GM19035 (cell line): Measurements from ENCODE around the gene ZNF768.
"Not testable (repeated sequence)": the region's sequence is repeated elsewhere in the genome, so short reads cannot be mapped to it uniquely, and the experiment has no call there.

ENCODE experiments used
- ATAC-seq: cut with Tn5 transposase; IDR thresholded peaks from one replicate; pipeline ENCODE4 v1.9.1; 2021; ENCODE audit not compliant: unreplicated experiment

ZNF768 gene

DNA sequence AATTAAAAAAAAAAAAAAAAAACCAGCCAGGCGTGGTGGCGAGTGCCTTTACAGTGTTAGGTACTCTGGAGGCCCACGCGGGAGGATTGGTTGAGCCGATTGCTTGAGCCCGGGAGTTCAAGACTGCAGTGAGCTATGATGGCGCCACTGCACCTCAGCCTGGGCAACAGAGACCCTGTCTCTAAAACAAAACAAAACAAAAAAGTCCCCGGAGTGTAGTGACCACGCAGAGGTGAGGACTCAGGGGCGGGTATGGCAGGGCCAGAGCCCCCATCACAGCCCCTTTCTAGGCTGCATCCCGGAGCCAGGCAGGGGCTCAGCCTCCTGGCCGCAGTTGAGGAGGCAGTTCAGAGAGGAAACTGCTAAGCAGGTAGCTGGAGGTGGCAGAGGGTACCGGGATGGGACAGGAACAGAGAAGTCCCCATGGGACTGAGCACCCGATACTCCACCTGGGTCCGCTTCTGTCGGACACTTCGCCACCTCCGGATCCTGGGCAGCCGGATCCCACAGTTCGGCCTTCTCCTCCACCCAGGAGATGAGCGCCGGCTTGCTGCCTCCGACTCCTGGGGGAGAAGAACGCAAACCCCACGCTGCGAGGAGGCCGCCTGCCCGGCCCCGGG is 7.5 kb upstream of the ZNF768 start:
- peak; percentile 20 for ATAC-seq

DNA sequence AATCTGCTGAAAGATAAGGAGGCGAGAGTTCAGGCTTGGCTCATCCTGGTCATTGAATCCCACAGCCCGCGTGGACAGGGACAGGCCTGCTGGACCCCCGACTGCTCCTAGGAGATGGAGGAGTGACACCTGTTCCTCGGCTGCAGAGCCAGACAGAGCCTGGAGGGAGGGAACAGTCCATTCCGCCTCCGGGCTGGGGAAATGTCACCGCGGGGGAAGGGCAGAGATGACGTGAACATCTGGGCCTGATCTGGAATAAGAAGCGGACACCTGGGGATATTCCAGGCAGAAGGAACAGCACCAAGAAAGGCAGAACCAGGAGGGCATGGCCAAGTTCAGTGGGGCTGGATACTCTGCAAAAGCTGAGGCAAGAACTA is 6.8 kb upstream of the ZNF768 start:
- no peak for ATAC-seq

DNA sequence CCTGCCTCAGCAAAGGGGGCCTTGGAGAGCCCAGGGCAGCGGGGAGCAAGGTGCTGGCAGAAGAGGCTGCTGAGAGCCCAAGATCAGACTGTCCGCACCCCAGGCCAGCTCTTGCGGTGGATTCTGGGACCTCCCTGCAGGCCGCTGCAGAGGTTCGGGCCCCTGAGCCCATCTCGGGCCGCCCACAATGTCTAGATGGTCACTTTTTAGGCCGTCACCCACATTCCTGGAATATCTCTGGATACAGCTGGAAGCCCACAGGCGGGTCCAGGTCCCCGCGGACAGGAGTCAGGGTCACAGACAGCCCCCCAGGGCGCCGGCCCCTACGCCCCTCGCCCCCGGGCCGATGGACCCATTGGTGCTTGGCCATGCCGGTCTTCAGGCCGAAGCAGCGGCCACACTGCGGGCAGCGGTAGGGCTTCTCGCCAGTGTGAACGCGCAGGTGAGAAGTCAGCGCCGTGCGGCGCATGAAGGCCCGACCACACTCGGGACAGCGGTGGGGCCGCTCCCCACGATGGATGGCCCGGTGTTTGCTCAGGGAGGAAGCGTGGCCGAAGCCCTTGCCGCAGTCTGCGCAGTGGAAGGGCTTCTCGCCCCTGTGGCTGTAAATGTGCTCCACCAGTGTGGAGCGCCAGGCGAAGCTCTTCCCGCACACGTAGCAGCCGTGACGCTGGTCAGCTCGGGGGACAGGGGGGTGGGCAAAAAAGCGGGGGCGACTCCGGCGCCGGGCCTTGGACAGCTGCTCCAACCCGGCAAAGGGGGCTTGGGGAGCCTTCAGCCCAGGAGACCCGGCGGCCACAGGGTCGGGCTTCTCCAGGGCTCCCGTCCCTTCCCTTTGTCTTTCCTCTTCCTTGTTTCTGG is 6.1 kb upstream of the ZNF768 start:
- no peak for ATAC-seq

DNA sequence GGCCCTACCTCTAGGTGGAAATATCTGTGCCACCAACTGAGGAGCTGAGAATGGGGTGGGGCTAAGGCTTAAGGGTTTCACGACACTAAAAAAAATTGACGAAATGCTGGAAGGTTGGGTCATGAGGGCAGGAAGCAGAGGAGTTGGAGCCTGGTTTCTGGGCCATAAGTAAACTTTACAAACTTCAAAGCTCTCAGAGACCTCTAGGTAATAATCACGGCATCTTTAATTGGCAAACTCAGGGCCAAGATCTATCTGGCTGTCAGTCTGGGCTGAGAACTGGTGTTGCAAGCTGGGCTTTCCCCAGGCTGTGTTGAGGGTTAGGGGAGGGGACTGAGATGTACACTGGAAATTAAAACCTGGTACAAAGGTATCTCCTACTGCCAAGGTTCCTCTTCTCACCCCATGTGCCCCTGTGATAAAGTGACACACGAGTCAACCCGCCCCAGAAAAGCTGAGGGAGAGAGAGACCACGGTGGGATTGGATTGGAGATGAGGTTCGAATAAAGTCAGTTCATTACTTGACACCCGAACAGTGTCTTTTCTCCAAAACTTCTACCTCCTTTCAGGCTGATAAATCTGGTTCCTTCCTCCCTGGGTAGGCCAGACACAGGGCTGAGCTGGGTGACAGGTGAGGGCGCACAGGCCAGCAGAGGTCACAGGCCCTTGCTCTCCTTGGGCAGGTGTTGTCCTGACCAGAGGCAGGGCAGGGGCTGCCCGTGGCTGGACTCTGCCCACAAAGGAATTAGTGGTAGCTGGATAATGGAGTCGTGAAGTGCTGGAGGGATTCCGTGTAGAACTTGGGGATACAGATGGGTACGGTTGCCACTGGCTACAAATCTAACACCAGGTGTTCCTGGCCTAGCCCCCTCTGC is 4.0 kb upstream of the ZNF768 start:
- ATAC-seq: no peak

DNA sequence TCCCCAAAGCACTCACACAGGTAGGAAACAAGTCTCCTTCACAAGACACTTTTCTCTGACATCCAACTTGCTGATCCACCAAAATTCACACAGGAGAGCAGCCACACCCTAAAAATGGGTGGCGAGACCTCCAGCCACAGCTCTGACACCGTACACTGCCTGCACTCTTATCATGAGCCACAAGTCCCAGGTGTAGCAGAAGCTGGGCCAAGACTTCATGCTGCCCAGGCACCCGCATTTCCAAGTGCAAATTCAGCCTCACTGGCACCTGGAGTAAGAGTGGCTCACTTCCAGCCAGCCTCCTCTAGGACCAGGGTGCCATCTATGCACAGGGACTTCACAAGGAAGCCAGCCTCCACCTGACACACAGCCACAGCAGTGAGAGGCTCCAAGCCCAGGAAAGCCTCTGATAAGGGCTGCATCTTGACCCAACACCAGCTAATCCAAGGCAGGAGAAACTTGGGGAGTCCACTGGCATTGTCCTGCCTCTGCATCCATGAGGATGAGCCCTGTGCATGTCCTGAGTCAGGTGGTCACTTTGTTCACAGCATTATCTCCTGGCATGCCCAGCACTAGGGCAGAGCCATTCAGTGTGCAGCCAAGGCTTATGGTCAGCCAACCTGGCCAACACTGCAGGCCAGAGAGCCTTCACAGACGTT is 2.6 kb upstream of the ZNF768 start:
- no peak for ATAC-seq

DNA sequence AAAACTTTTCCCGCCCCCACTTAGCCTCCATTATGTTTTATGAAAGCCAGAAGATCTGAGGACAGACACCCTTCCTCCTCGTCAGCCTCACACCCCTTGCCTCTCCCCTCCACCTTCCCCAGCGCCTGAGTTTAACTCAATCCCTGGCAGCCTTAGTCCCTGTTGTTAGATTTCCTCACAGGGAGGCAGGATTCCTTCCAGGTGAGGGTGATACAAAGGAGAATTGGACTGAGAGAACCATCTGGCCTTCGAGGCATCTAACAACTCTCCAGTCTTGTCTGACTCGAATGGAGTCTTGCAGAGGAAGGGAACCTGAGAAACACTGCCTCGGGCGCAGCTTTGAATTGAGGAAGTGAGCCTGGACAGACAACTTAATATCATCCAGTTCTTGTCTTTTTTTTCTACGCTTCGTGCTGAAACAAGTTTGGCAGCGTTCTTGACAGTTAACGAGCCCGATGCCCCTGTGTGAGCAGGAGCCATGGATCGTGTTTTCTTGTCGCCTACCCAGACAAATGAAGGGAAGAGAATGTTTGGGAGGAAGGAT is 1.3 kb upstream of the ZNF768 start:
- no peak for ATAC-seq

DNA sequence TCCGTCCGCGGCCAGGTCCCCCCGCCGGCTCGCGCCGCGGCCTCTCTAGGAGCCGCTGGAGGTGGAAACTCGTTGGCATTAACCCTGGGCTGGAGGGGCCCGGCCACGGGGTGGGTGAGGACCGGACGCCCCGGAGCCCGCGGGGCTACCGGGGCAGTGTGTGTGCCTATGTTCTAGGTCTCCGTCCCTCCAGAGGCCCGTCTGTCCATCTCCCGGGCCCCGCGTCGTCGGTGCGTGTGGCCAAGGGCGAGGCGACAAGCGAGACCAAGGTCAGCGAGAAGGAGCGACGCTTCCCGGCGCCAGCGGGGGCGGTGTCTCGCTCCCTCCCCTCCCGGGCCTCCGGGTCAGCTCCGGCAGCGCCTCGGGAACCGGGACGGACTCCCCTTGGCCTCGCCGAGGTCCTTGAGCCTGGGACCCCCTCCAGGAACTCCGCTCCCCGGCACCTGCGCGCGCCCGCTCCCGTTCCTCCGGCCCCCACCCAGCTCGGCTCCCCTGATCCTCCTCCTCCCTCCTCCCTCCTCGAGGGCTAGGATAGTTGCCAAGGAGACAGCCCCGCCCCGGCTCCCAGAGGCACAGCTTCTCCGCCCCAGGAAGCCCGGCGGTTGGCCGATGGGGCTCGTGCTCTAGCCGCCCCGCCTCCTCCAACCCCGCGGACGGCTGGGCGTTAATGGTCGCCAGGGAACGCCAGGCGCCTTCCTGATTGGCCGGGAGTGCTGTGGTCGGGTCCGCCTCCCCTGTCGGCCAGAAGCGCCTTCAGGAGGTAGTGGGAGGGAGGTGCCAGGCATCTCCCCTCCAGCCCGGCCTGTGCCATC is 663 bp upstream of the ZNF768 start:
- peak; percentile 82 for ATAC-seq

DNA sequence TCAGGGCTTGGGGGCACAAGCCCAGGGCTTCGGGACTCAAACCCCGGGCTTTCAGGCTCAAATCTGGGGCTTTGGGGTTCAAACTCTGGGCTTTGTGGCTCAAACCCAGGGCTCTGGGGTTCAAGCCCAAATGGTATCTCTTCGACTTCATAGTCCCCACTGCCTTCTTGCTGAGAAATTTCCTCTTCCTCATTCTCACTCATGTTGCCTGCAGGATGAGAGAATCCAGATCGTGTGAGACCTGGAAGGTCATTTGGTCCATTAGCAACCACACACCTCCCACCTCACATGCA is 576 bp downstream of the ZNF768 start:
- ATAC-seq: no peak

DNA sequence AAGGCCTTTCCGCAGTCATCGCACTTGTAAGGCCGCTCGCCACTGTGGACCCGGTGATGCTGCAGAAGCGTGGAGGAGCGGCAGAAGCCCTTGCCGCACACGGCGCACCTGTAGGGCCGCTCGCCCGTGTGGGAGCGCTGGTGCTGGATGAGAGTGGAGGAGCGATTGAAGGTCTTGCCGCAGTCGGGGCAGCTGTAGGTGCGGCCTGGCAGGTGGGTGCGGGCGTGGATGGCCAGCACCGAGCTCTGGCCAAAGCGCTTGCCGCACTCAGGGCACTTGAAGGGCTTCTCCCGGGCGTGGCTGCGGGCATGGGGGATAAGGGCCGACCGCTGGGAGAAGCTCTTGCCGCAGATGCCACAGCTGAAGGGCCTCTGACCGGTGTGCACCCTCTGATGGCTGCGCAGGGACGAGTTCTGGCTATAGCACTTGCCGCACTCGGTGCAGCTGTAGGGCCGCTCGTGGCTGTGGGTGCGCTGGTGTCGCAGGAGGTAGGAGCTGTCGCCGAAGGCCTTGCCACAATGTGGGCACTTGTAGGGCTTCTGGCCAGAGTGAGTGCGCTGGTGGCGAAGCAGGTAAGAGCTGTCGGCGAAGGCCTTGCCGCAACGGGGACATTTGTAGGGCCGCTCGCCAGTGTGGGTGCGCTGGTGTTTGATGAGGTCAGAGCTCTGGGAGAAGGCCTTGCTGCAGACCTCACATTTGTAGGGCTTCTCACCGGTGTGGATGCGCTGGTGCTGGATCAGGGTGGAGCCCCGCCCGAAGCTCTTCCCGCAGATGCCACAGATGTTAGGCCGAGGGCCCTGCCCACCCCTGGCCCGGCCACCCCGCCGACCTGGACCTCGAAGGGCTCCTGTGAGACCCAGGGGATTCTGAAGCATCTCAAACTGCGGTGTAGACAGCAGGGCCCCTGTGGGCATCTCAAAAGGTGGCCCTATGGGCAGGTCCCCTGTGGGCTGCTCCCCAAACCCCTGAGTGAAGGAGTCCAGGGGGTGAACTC is 1.5 kb downstream of the ZNF768 start:
- no peak for ATAC-seq

DNA sequence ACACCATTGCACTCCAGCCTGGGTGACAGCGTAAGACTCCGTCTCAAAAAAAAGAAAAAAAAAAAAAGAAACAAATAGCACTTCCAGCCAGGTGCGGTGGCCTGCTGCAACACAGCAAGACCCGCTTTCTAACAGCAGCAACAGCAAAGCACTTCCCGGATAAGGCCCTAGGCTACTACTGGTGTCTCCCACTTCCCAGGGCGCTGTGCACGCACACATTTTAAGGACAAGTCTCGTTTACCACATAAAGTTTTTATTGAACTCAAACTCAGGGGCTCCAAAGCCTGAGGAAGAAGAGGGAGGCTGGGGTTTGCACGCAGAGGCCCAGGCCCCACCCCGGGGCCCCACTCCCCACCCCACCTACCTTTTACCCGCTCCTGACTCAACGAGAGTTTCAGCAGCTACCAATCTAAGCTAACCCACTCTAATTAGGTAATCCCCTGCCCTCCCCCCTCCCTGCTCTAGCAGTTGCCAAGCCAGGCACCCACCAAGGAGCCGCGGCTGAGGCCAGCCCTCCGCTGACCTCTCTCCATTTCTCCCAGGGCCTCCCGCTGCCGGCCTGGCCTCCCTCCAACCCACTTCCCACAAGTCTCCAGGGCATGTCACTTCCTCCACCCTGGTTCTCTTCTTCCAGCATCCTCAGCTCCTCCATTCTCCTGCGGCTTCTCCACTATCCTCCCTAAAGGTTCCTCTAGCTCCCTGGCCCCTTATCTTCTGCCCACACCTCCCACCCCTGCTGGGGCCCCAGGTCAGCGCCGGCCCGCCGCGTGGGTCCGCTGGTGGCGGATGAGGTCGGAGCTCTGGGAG is 2.4 kb downstream of the ZNF768 start:
- no peak for ATAC-seq

DNA sequence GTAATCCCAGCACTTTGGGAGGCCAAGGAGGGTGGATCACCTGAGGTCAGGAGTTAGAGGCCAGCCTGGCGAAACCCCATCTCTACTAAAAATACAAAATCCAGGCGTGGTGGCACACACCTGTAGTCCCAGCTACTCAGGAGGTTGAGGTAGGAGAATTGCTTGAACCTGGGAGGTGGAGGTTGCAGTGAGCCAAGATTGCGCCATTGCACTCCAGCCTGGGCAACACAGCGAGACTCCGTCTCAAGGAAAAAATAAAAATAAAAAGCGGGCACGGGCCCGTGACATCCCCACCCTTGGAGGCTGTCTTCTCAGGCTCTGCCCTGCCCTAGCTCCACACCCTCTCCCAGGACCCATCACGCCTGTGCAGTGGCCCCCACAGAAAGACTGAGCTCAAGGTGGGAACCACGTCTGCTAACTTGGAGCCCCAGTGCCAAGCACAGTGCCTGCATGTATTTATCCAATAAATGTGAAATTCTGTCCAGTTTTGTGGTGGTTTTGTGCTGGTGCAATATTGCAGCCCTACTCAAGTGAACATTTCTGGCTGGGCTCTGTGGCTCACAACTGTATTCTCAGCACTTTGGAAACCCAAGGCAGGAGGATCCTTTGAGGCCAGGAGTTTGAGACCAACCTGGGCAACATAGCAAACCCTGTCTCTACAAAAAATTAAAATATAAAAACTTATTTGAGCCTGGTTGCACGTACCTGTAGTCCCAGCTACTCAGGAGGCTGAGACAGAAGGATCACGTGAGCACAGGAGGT is 3.5 kb downstream of the ZNF768 start:
- ATAC-seq: not testable (repeated sequence)

DNA sequence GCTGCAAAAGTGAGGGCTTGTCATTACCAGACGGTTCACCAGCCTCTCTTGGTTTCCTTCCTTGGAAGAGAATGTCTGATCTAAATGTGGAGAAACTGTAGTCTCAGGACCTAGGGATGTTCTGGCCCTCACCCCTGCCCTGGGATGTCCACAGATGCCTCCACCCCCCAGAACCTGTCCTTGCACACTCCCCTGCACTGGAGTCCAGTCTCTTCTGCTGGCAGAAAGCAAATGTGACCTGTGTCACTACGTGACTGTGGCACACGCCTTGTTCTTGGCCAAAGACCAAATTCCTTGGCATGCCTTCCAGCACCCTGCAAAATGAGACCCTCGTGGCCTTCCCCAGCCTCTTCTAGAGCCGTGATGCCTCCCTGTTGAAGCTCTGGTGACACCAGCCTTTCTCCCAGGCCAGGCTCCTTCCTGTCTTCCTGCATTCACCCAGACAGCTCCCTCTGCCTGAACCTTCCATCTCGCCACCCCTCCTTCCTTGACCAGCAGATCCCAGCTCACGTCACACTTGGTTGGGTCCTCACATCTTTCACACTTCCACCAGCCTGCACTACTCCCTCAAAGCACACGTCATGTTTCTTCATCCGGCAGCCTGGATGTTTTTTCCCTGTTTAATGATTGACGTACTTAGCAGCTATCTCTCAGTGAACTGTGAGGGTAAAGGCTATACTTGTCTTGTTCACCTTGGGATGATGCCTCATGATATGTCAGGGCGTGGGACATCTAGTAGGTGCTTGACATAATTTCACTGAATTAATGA is 4.3 kb downstream of the ZNF768 start:
- ATAC-seq: no peak

DNA sequence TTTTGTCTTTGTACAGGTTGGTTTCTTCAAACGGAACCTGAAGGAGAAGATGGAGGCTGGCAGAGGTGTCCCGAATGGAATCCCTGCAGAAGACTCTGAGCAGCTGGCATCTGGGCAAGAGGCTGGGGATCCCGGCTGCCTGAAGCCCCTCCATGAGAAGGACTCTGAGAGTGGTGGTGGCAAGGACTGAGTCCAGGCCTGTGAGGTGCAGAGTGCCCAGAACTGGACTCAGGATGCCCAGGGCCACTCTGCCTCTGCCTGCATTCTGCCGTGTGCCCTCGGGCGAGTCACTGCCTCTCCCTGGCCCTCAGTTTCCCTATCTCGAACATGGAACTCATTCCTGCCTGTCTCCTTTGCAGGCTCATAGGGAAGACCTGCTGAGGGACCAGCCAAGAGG is 4.9 kb downstream of the ZNF768 start:
- no peak for ATAC-seq

DNA sequence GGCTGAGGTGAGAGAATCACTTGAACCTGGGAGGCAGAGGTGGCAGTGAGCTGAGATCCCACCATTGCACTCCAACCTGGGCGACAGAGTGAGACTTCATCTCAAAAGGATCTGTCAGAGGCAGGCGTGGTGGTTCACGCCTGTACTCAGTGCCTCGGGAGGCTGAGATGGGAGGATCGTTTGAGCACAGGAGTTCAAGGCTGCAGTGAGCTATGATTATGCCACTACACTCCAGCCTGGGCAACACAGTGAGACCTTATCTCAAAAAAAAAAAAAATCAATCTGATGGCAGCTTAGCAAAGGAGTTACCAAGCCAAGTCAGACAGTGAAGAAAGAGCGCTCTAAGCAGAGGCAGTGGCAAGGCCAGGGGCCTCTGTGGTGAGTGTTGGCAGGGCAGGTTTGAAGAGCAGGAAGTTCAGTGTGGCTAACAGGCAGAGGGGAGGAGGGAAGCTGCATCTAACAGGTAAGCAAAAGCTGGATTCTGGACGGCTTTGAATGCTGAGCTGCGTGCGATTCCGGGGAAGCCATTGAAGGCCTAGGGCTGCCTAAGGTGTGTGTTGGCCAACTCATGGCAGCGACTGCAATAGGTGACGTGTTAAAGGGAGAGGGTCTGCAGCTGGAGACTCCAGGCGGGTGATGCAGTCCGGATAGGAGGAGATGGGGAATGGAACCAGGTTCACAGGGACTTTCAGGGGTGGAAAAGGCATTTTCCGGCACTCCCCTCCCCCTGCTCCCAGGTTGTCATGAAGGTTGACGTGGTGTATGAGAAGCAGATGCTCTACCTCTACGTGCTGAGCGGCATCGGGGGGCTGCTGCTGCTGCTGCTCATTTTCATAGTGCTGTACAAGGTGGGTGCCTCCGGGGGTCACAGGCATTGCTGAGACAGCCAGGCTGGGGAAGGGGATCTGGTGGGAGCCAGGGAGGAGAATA is 7.0 kb downstream of the ZNF768 start:
- ATAC-seq: no peak

DNA sequence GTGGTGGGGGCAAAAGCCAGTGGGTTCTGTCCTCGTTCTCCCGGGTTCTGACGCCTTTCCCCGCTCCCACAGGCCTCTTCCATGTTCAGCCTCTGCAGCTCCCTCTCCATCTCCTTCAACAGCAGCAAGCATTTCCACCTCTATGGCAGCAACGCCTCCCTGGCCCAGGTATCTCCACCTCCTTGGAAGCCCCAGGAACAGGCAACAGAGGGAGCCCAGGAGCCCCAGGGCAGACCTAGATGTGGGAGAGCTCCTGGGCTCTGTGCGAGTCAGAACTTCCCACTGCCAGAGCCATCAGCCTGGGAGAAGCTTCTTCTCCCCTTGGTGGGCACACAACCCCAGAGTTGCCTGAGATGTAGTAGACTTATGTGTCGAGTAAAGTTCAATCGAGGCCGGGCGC is 7.8 kb downstream of the ZNF768 start:
- no peak for ATAC-seq

DNA sequence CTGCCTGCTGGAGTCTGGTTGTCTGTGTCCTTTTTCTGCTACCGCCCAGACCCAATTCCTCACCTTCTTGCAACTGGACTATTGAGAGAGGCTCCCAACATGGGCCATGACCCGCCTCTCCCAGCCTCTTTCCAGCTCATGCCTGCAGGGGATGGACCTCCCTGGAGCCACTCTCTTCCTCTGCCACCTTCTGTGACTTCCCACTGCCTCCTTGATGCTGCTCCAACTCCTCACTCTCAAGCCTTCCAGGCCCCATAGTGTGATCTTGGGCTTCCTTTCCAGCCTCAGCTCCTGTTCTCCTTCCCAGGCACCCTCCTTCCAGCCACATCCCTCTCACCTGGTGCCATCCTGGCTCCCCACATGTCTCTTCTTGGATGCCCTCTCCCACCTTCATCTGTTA is 11.1 kb downstream of the ZNF768 start:
- no peak for ATAC-seq
